Measurements from ENCODE around the gene NPDC1.

- TF ChIP-seq CTCF (IDR thresholded peaks at IDR 0.05) = no peak
- no peak for TF ChIP-seq POLR2AphosphoS5 (IDR thresholded peaks at IDR 0.05)
- no peak for TF ChIP-seq POLR2A (IDR thresholded peaks at IDR 0.05; ENCODE audit: low read depth)
These were observed 28.0 kb upstream of the NPDC1 start for GRCh38 chr9:137073992-137074399.
